Measurements from ENCODE around the gene BMPR1A. TPM values are rescaled to one million over a fixed set of nuclear protein-coding genes. Genes with fewer than 3 reads are reported as not detected.

Gene BMPR1A
- polyA plus RNA-seq, 1 donor (not counting 4 experiments of a cell fraction or from before 2014, with no cell fraction given): 22.2 TPM

- H3K4me1 ChIP-seq (ENCODE audit: control insufficient read depth, extremely low read depth, insufficient read depth, low read length): no peaks in the 10 kb centered on the region
- H3K9me1 ChIP-seq (ENCODE audit: control insufficient read depth, extremely low read depth, insufficient read depth, low read length): no peaks in the 10 kb centered on the region
- no peak for FAIRE-seq
- no peak overlapping the region for H3K27ac ChIP-seq (ENCODE audit: control insufficient read depth, insufficient read depth, low read length)
- TF ChIP-seq, protein P1, sequence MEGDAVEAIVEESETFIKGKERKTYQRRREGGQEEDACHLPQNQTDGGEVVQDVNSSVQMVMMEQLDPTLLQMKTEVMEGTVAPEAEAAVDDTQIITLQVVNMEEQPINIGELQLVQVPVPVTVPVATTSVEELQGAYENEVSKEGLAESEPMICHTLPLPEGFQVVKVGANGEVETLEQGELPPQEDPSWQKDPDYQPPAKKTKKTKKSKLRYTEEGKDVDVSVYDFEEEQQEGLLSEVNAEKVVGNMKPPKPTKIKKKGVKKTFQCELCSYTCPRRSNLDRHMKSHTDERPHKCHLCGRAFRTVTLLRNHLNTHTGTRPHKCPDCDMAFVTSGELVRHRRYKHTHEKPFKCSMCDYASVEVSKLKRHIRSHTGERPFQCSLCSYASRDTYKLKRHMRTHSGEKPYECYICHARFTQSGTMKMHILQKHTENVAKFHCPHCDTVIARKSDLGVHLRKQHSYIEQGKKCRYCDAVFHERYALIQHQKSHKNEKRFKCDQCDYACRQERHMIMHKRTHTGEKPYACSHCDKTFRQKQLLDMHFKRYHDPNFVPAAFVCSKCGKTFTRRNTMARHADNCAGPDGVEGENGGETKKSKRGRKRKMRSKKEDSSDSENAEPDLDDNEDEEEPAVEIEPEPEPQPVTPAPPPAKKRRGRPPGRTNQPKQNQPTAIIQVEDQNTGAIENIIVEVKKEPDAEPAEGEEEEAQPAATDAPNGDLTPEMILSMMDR (optimal IDR thresholded peaks at IDR 0.05 in 1 of 3, IDR thresholded peaks at IDR 0.05 in 1 of 3, conservative IDR thresholded peaks at IDR 0.05 in 1 of 3; ENCODE audit: extremely low read depth in 1 of 3, insufficient read depth in 2 of 3, low read length in 3 of 3): no peak
- no peak for TF ChIP-seq EZH2 (IDR thresholded peaks at IDR 0.05; ENCODE audit: low read length)
- no peak overlapping the region for H3K4me3 ChIP-seq (ENCODE audit: control insufficient read depth in 2 of 3, extremely low read depth in 1 of 3, insufficient read depth in 2 of 3, low read depth in 1 of 3, low read length in 3 of 3)
- no peaks in the 10 kb centered on the region for H3K36me3 ChIP-seq (ENCODE audit: control insufficient read depth in 2 of 2, extremely low read depth in 1 of 2, insufficient read depth in 2 of 2, low read length in 2 of 2)
- DNase-seq (ENCODE audit: low read depth, low spot score): no peak
- no peak overlapping the region for H2AFZ ChIP-seq (ENCODE audit: control insufficient read depth, low read length)
- no peak overlapping the region for H3K9ac ChIP-seq (ENCODE audit: control insufficient read depth, extremely low read depth, insufficient read depth, low read length)
- H3K27me3 ChIP-seq (ENCODE audit: control insufficient read depth, extremely low read depth, insufficient read depth, low read length): no peaks in the 10 kb centered on the region
- no peaks in the 10 kb centered on the region for H3K9me3 ChIP-seq (ENCODE audit: control insufficient read depth, low read depth, low read length)
- H3K79me2 ChIP-seq (ENCODE audit: control insufficient read depth, insufficient read depth, low read length): no peaks in the 10 kb centered on the region
- dilution Hi-C loops (cut with MboI; ENCODE audit: extremely low pct_ligation_motif_present, low sequenced_read_pairs): no loop called here
- H4K20me1 ChIP-seq (ENCODE audit: control insufficient read depth, extremely low read depth, insufficient read depth, low read length): no peaks in the 10 kb centered on the region
- H3K4me2 ChIP-seq (ENCODE audit: control insufficient read depth, extremely low read depth, insufficient read depth, low read depth, low read length): no peak overlapping the region
Observed at GRCh38 chr10:86857128-86857721, 100.8 kb downstream of the BMPR1A start.

GRCh38 chr10:86858011-86858410 is 101.6 kb downstream of the BMPR1A start:
- H3K27ac ChIP-seq (ENCODE audit: control insufficient read depth, insufficient read depth, low read length): no peak overlapping the region
- TF ChIP-seq EZH2 (IDR thresholded peaks at IDR 0.05; ENCODE audit: low read length): no peak
- TF ChIP-seq, protein P1 (optimal IDR thresholded peaks at IDR 0.05 in 1 of 3, IDR thresholded peaks at IDR 0.05 in 1 of 3, conservative IDR thresholded peaks at IDR 0.05 in 1 of 3; ENCODE audit: extremely low read depth in 1 of 3, insufficient read depth in 2 of 3, low read length in 3 of 3): no peak
- no peak for FAIRE-seq
- no peak overlapping the region for H2AFZ ChIP-seq (ENCODE audit: control insufficient read depth, low read length)
- no peak overlapping the region for H3K4me3 ChIP-seq (ENCODE audit: control insufficient read depth in 2 of 3, extremely low read depth in 1 of 3, insufficient read depth in 2 of 3, low read depth in 1 of 3, low read length in 3 of 3)
- dilution Hi-C loops (cut with MboI; ENCODE audit: extremely low pct_ligation_motif_present, low sequenced_read_pairs): no loop called here
- no peaks in the 10 kb centered on the region for H4K20me1 ChIP-seq (ENCODE audit: control insufficient read depth, extremely low read depth, insufficient read depth, low read length)
- H3K4me2 ChIP-seq (ENCODE audit: control insufficient read depth, extremely low read depth, insufficient read depth, low read depth, low read length): no peak overlapping the region
- no peak for DNase-seq (ENCODE audit: low read depth, low spot score)
- no peaks in the 10 kb centered on the region for H3K9me1 ChIP-seq (ENCODE audit: control insufficient read depth, extremely low read depth, insufficient read depth, low read length)
- no peaks in the 10 kb centered on the region for H3K36me3 ChIP-seq (ENCODE audit: control insufficient read depth in 2 of 2, extremely low read depth in 1 of 2, insufficient read depth in 2 of 2, low read length in 2 of 2)
- H3K27me3 ChIP-seq (ENCODE audit: control insufficient read depth, extremely low read depth, insufficient read depth, low read length): no peaks in the 10 kb centered on the region
- no peaks in the 10 kb centered on the region for H3K4me1 ChIP-seq (ENCODE audit: control insufficient read depth, extremely low read depth, insufficient read depth, low read length)
- H3K9me3 ChIP-seq (ENCODE audit: control insufficient read depth, low read depth, low read length): no peaks in the 10 kb centered on the region
- no peaks in the 10 kb centered on the region for H3K79me2 ChIP-seq (ENCODE audit: control insufficient read depth, insufficient read depth, low read length)
- no peak overlapping the region for H3K9ac ChIP-seq (ENCODE audit: control insufficient read depth, extremely low read depth, insufficient read depth, low read length)
